Measurements from ENCODE around the gene GALNT6.

DNA sequence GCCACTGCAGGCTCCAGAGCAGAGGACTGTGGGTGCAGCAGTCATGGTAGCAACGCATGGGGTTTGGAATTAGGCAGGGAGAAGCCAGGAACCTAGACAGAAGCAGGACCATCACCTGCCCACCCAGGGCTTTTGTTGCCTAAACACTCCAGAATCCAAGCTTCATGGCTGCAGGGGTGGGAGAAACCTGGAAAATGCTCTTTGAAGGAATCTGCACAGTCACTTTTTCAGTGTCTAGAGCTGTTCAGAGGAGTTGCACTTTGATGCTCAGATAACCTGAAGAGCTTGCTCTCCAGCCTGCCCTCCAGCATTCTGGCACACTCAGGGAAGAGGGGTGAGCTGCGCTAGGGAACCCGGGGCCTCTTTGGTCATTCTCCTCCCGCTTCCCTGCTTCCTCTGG is 43.1 kb downstream of the GALNT6 start:
- TF ChIP-seq, protein P1, sequence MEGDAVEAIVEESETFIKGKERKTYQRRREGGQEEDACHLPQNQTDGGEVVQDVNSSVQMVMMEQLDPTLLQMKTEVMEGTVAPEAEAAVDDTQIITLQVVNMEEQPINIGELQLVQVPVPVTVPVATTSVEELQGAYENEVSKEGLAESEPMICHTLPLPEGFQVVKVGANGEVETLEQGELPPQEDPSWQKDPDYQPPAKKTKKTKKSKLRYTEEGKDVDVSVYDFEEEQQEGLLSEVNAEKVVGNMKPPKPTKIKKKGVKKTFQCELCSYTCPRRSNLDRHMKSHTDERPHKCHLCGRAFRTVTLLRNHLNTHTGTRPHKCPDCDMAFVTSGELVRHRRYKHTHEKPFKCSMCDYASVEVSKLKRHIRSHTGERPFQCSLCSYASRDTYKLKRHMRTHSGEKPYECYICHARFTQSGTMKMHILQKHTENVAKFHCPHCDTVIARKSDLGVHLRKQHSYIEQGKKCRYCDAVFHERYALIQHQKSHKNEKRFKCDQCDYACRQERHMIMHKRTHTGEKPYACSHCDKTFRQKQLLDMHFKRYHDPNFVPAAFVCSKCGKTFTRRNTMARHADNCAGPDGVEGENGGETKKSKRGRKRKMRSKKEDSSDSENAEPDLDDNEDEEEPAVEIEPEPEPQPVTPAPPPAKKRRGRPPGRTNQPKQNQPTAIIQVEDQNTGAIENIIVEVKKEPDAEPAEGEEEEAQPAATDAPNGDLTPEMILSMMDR (conservative IDR thresholded peaks at IDR 0.05 in 1 of 2, IDR thresholded peaks at IDR 0.05 in 1 of 2; ENCODE audit: extremely low read depth in 1 of 2, insufficient read depth in 1 of 2, low read depth in 1 of 2, low read length in 2 of 2) = no peak
- no peak for TF ChIP-seq EZH2 (IDR thresholded peaks at IDR 0.05; ENCODE audit: borderline replicate concordance, low read length)

Data from mammary epithelial cell (primary cell).